HG03095 (cell line): Measurements from ENCODE around the gene CHST8.
"Not testable (repeated sequence)": the region's sequence is repeated elsewhere in the genome, so short reads cannot be mapped to it uniquely, and the experiment has no call there.

ENCODE experiments used
- ATAC-seq: cut with Tn5 transposase; IDR thresholded peaks from one replicate; pipeline ENCODE4 v1.9.1; 2021; ENCODE audit warnings: moderate library complexity; ENCODE audit not compliant: unreplicated experiment

CHST8 gene

GRCh38 chr19:33621811-33622504 is at the start of gene CHST8:
CHST8 (plus strand) TSS chr19:33621953; CDS start chr19:33689262, 67,309 bp downstream.
- ATAC-seq, result no peak

- ATAC-seq, result no peak
Observed at GRCh38 chr19:33572929-33573328, 48.8 kb upstream of the CHST8 start.

- no peak for ATAC-seq
Observed at GRCh38 chr19:33574824-33575223, 46.9 kb upstream of the CHST8 start.

GRCh38 chr19:33578697-33579096 is 43.1 kb upstream of the CHST8 start:
- ATAC-seq, result no peak

GRCh38 chr19:33580026-33580644 is 41.6 kb upstream of the CHST8 start:
- no peak for ATAC-seq

GRCh38 chr19:33580645-33581037 is 41.1 kb upstream of the CHST8 start:
- no peak for ATAC-seq

GRCh38 chr19:33582914-33583313 is 38.8 kb upstream of the CHST8 start:
- no peak for ATAC-seq

- no peak for ATAC-seq
Observed at GRCh38 chr19:33587150-33587549, 34.6 kb upstream of the CHST8 start.

GRCh38 chr19:33590224-33590623 is 31.5 kb upstream of the CHST8 start:
- ATAC-seq, result no peak

- no peak for ATAC-seq
Observed at GRCh38 chr19:33595783-33596182, 26.0 kb upstream of the CHST8 start.

GRCh38 chr19:33601583-33601982 is 20.2 kb upstream of the CHST8 start:
- no peak for ATAC-seq

GRCh38 chr19:33602576-33603204 is 19.1 kb upstream of the CHST8 start:
- no peak for ATAC-seq

GRCh38 chr19:33603377-33603776 is 18.4 kb upstream of the CHST8 start:
- no peak for ATAC-seq

GRCh38 chr19:33604651-33605050 is 17.1 kb upstream of the CHST8 start:
- no peak for ATAC-seq

GRCh38 chr19:33605803-33606295 is 15.9 kb upstream of the CHST8 start:
- ATAC-seq, result not testable (repeated sequence)

GRCh38 chr19:33606556-33606955 is 15.2 kb upstream of the CHST8 start:
- ATAC-seq, result no peak

GRCh38 chr19:33609353-33609752 is 12.4 kb upstream of the CHST8 start:
- ATAC-seq, result no peak

- ATAC-seq, result no peak
Observed at GRCh38 chr19:33610588-33610987, 11.2 kb upstream of the CHST8 start.

- no peak for ATAC-seq
Observed at GRCh38 chr19:33612928-33613619, 8.7 kb upstream of the CHST8 start.

- no peak for ATAC-seq
Observed at GRCh38 chr19:33613620-33614000, 8.1 kb upstream of the CHST8 start.

GRCh38 chr19:33616346-33616745 is 5.4 kb upstream of the CHST8 start:
- no peak for ATAC-seq

- no peak for ATAC-seq
Observed at GRCh38 chr19:33616857-33617256, 4.9 kb upstream of the CHST8 start.
